NT2/D1 (cell line): ENCODE results near the gene PUM1.

Experiments used
- SUZ12 ChIP-seq: IDR thresholded peaks from 2 replicates; pipeline ENCODE4 v1.6.1; 2011; ENCODE audit not compliant: insufficient read length, insufficient read depth; ENCODE audit errors: extremely low read depth
- ZNF274 ChIP-seq: IDR thresholded peaks from 2 replicates; pipeline ENCODE4 v1.6.1; 2011; ENCODE audit warnings: mild to moderate bottlenecking, low read depth, low read length

GRCh38 chr1:30890502-30891226 is 174.9 kb downstream of the PUM1 start:
- TF ChIP-seq SUZ12 (no peak), ZNF274 (no peak)
